ENCODE measurements around the gene PPP1R9A.
A peak's percentile ranks its signal among the peaks of the same experiment; 100 is the strongest.

Gene PPP1R9A

GRCh38 chr7:94909179-94909466, 1.7 kb downstream of the PPP1R9A start:
- DNase-seq (ENCODE audit: low spot score), result no peak

GRCh38 chr7:94912085-94912484, 4.7 kb downstream of the PPP1R9A start:
- no peak for DNase-seq (ENCODE audit: low spot score)

- DNase-seq (ENCODE audit: low spot score), result no peak
Observed at GRCh38 chr7:94913391-94913790, 6.0 kb downstream of the PPP1R9A start.

- no peak for DNase-seq (ENCODE audit: low spot score)
Observed at GRCh38 chr7:94921911-94922310, 14.5 kb downstream of the PPP1R9A start.

GRCh38 chr7:94922457-94922856, 15.1 kb downstream of the PPP1R9A start:
- DNase-seq (ENCODE audit: low spot score), result no peak

GRCh38 chr7:94923412-94923811, 16.0 kb downstream of the PPP1R9A start:
- no peak for DNase-seq (ENCODE audit: low spot score)

GRCh38 chr7:94928168-94928707, 20.8 kb downstream of the PPP1R9A start:
- DNase-seq (ENCODE audit: low spot score), result no peak

GRCh38 chr7:94933256-94933990, 26.0 kb downstream of the PPP1R9A start:
- DNase-seq (ENCODE audit: low spot score), result no peak

- no peak for DNase-seq (ENCODE audit: low spot score)
Observed at GRCh38 chr7:94939395-94939794, 32.0 kb downstream of the PPP1R9A start.

GRCh38 chr7:94940241-94940640, 32.8 kb downstream of the PPP1R9A start:
- no peak for DNase-seq (ENCODE audit: low spot score)

- DNase-seq (ENCODE audit: low spot score), result no peak
Observed at GRCh38 chr7:94941844-94942632, 34.6 kb downstream of the PPP1R9A start.

- DNase-seq (ENCODE audit: low spot score), result no peak
Observed at GRCh38 chr7:94943134-94943533, 35.7 kb downstream of the PPP1R9A start.

GRCh38 chr7:94949532-94949931, 42.1 kb downstream of the PPP1R9A start:
- no peak for DNase-seq (ENCODE audit: low spot score)

- DNase-seq (ENCODE audit: low spot score), result no peak
Observed at GRCh38 chr7:94955807-94956206, 48.4 kb downstream of the PPP1R9A start.

GRCh38 chr7:94957061-94957460, 49.7 kb downstream of the PPP1R9A start:
- no peak for DNase-seq (ENCODE audit: low spot score)

GRCh38 chr7:94962661-94963060, 55.3 kb downstream of the PPP1R9A start:
- no peak for DNase-seq (ENCODE audit: low spot score)

GRCh38 chr7:94969434-94970084, 62.2 kb downstream of the PPP1R9A start:
- peak; percentile 3 for DNase-seq (ENCODE audit: low spot score)

GRCh38 chr7:94970085-94970576, 62.7 kb downstream of the PPP1R9A start:
- DNase-seq (ENCODE audit: low spot score), result no peak

GRCh38 chr7:94971051-94971867, 63.9 kb downstream of the PPP1R9A start:
- no peak for DNase-seq (ENCODE audit: low spot score)

GRCh38 chr7:94972296-94972695, 64.9 kb downstream of the PPP1R9A start:
- no peak for DNase-seq (ENCODE audit: low spot score)

GRCh38 chr7:94973844-94974243, 66.5 kb downstream of the PPP1R9A start:
- no peak for DNase-seq (ENCODE audit: low spot score)

GRCh38 chr7:94974423-94974822, 67.0 kb downstream of the PPP1R9A start:
- no peak for DNase-seq (ENCODE audit: low spot score)

Measured in HuH-7 (cell line).